ENCODE data around the gene ZNF792. TPM values are rescaled to one million over a fixed set of nuclear protein-coding genes. Genes with fewer than 3 reads are reported as not detected.

The ZNF792 gene
- polyA plus RNA-seq, 1 of the 3 experiments (the other 2 are of a cell fraction): 1.5 TPM

DNA sequence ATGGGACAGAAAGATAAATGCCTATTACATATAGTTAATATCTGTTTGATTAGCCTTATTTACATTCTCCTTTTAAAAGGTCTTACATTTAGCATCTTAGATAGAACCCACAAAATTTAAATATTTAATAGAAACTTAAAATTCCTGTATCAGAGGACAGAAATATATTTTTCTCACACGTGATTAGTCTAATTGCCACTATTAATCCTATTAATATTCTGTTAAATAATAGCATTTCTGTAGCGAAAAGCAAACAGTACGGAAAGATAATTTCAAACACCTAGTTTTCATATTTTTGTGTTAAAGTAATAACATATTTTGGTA, 37.7 kb downstream of the ZNF792 start (continued):
- no peak for TF ChIP-seq REST (IDR thresholded peaks at IDR 0.05; ENCODE audit: low read depth, low read length)
- TF ChIP-seq YY1 (IDR thresholded peaks at IDR 0.05; ENCODE audit: low read depth): no peak
- TF ChIP-seq EP300 (IDR thresholded peaks at IDR 0.05; ENCODE audit: borderline replicate concordance in 1 of 2, low read depth in 1 of 2, low read length in 1 of 2): no peak
- no peak for TF ChIP-seq FOSL2 (IDR thresholded peaks at IDR 0.05; ENCODE audit: borderline replicate concordance, low read depth)
- no peak for TF ChIP-seq MXI1 (IDR thresholded peaks at IDR 0.05; ENCODE audit: low read depth, low read length)
- TF ChIP-seq, protein P1, sequence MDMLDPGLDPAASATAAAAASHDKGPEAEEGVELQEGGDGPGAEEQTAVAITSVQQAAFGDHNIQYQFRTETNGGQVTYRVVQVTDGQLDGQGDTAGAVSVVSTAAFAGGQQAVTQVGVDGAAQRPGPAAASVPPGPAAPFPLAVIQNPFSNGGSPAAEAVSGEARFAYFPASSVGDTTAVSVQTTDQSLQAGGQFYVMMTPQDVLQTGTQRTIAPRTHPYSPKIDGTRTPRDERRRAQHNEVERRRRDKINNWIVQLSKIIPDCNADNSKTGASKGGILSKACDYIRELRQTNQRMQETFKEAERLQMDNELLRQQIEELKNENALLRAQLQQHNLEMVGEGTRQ (IDR thresholded peaks at IDR 0.05; ENCODE audit: borderline replicate concordance, low read depth, low read length): no peak
- no peak for TF ChIP-seq RXRA (IDR thresholded peaks at IDR 0.05; ENCODE audit: borderline replicate concordance, low read depth)
- TF ChIP-seq FOXM1 (IDR thresholded peaks at IDR 0.05; ENCODE audit: low read depth): no peak
- TF ChIP-seq EZH2phosphoT487 (IDR thresholded peaks at IDR 0.05; ENCODE audit: borderline replicate concordance, low read depth): no peak
- no peak for TF ChIP-seq TCF12 (IDR thresholded peaks at IDR 0.05)
- TF ChIP-seq ELF1 (IDR thresholded peaks at IDR 0.05): no peak

GRCh38 chr19:34925278-34925855, 38.7 kb downstream of the ZNF792 start:
- Histone ChIP-seq H3K4me3 (ENCODE audit: low read depth in 2 of 2, low read length in 1 of 2) (no peak overlapping the region), H3K79me2 (ENCODE audit: insufficient read depth) (no peaks in the 10 kb centered on the region), H3K27ac (ENCODE audit: low read depth in 2 of 2, low read length in 1 of 2) (no peak overlapping the region), H3K9me2 (no peaks in the 10 kb centered on the region), H3K9ac (no peak overlapping the region), H3K36me3 (replicated peaks in 1 of 2; ENCODE audit: control insufficient read depth in 1 of 2, insufficient read depth in 2 of 2, low read length in 1 of 2) (peaks cover 0 to 5% of the 10 kb centered on the region in 2 experiments), H4K20me1 (ENCODE audit: insufficient read depth) (no peaks in the 10 kb centered on the region), H3K4me1 (ENCODE audit: control insufficient read depth in 1 of 2, insufficient read depth in 2 of 2, low read depth in 1 of 2, low read length in 1 of 2) (peaks cover 0 to 2% of the 10 kb centered on the region in 2 experiments; a peak in 2 of 4 replicates), H3K9me3 (no peaks in the 10 kb centered on the region), H2AFZ (ENCODE audit: low read depth) (no peak overlapping the region), H3K4me2 (no peak overlapping the region), H3F3A (replicated peaks; ENCODE audit: insufficient read depth) (peaks cover 7% of the 10 kb centered on the region), H3K27me3 (ENCODE audit: insufficient read depth) (no peaks in the 10 kb centered on the region)
- WGBS (ENCODE audit: low lambda C conversion rate): 85% methylated on average over 15 of the region's 15 CpGs
- no peak for DNase-seq
- TF ChIP-seq FOXM1 (IDR thresholded peaks at IDR 0.05; ENCODE audit: low read depth): no peak
- TF ChIP-seq, protein P2, sequence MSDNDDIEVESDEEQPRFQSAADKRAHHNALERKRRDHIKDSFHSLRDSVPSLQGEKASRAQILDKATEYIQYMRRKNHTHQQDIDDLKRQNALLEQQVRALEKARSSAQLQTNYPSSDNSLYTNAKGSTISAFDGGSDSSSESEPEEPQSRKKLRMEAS (IDR thresholded peaks at IDR 0.05; ENCODE audit: low read depth): no peak
- no peak for TF ChIP-seq CTCF (IDR thresholded peaks at IDR 0.05)
- TF ChIP-seq CHD2 (IDR thresholded peaks at IDR 0.05; ENCODE audit: low read length, partially characterized antibody): no peak
- TF ChIP-seq, protein P1 (IDR thresholded peaks at IDR 0.05; ENCODE audit: borderline replicate concordance, low read depth, low read length): no peak
- TF ChIP-seq POLR2AphosphoS5 (IDR thresholded peaks at IDR 0.05; ENCODE audit: low read depth, low read length): no peak
- TF ChIP-seq GATA2 (CRISPR knock-in tag; IDR thresholded peaks at IDR 0.05): no peak
- TF ChIP-seq, protein P3, sequence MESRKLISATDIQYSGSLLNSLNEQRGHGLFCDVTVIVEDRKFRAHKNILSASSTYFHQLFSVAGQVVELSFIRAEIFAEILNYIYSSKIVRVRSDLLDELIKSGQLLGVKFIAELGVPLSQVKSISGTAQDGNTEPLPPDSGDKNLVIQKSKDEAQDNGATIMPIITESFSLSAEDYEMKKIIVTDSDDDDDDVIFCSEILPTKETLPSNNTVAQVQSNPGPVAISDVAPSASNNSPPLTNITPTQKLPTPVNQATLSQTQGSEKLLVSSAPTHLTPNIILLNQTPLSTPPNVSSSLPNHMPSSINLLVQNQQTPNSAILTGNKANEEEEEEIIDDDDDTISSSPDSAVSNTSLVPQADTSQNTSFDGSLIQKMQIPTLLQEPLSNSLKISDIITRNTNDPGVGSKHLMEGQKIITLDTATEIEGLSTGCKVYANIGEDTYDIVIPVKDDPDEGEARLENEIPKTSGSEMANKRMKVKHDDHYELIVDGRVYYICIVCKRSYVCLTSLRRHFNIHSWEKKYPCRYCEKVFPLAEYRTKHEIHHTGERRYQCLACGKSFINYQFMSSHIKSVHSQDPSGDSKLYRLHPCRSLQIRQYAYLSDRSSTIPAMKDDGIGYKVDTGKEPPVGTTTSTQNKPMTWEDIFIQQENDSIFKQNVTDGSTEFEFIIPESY (IDR thresholded peaks at IDR 0.05; ENCODE audit: borderline replicate concordance, low read depth): no peak
- TF ChIP-seq RXRA (IDR thresholded peaks at IDR 0.05; ENCODE audit: borderline replicate concordance, low read depth): no peak
- TF ChIP-seq RFX5 (IDR thresholded peaks at IDR 0.05; ENCODE audit: low read length): no peak
- TF ChIP-seq, protein P4, sequence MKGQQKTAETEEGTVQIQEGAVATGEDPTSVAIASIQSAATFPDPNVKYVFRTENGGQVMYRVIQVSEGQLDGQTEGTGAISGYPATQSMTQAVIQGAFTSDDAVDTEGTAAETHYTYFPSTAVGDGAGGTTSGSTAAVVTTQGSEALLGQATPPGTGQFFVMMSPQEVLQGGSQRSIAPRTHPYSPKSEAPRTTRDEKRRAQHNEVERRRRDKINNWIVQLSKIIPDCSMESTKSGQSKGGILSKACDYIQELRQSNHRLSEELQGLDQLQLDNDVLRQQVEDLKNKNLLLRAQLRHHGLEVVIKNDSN (IDR thresholded peaks at IDR 0.05; ENCODE audit: borderline replicate concordance, low read depth): no peak
- no peak for TF ChIP-seq MEF2A (IDR thresholded peaks at IDR 0.05; ENCODE audit: borderline replicate concordance, low read depth)
- TF ChIP-seq NRF1 (IDR thresholded peaks at IDR 0.05; ENCODE audit: low read depth, low read length): no peak
- ChIA-PET CTCF (interaction anchor here (0.8 kb wide), 1 partner anchor 88 kb away, joined by 3 read pairs; no protein-coding TSS in a partner anchor), POLR2A (no interaction called here)

Measured in SK-N-SH (cell line).